Measurements from ENCODE around the gene METTL22.

The METTL22 gene

DNA sequence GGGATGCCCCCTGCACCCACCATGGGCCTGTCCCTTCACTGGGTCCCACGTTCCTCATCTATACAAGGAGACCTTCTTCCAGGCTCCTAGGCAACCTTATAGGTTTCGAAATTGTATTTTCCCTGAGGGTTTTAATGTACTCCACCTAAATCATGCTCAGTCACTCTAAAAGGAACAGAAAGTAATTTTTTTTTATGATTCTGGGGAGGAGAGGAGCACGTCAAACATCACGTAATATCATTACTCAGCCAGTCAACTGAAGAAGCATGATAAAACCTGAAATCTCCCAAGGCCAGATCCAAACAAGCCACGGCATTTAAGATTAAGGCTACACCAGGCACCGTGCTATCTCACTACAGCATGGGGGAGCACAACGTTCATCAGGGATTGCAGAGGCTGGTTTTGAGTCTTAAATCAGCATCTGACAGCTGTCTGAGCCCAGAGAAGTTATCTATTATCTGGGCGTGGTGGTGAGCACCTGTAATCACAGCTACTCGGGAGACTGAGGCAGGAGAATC is 27.3 kb upstream of the METTL22 start:
- DNase-seq (ENCODE audit: low read depth) = no peak

DNA sequence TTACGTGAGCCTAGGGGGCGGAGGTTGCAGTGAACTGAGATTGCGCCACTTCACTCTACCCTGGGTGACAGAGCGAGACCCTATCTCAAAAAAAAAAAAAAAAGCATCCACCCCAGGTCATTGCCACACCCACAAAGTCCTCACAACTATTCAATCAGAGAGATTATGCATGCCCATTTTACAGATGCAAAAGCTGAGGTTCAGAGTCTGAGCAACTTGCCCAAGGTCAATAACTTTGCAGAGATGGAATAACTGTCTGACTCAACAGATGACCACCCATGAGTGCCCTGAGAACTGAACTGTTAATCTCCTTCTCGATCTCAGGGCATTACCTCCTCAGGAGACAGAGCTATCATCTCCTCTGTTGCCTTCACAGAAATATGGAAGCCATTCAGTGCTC is 25.7 kb upstream of the METTL22 start:
- DNase-seq (ENCODE audit: low read depth) = no peak

DNA sequence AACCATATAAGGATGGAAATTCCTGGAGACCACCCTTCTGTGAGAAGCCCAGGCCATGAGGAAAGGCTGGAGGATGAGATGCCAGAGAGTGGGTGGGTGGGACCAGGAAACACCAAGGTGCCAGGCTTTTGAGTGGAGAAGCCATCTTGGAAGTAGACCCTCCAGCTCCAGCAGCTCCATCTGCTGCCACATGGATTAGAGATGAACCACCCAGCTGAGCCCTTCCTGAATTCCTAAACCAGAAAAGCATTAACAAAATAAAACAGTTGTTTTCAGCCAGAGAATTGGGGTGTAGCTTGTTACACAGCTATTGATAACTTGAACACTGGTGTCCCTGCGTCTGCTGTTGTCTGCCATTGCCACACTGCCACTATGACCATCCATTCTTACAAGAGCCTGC is 24.9 kb upstream of the METTL22 start:
- DNase-seq (ENCODE audit: low read depth) = no peak

DNA sequence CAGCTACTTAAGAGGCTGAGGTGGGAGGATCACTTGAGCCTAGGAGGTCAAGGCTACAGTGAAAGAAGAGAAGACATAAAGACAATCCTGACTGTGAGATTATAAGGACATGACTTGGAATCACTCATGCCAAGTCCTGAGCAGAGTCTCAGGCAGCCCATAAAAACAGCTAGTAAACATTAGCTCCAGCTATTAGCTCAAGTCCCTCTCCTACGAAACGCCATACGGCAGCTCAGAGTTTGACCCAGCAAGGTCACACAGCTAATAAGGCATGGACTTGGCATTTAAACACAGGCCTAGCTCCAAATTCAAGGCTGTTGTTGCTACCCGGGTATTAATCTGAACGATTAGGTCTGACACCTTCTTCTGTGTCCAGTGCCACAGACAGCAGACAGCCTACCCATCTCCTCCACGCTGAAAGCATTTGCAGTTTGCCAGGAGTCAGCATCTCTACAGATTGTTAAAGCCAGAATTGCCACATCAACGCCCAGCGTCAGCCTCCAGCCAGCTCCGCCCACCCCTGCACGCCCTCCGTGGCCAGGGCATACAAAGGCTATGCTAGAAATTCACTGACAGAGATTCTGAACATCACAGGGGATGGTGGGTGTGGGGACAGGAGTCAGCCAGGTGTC is 21.2 kb upstream of the METTL22 start:
- DNase-seq (ENCODE audit: low read depth) = no peak

DNA sequence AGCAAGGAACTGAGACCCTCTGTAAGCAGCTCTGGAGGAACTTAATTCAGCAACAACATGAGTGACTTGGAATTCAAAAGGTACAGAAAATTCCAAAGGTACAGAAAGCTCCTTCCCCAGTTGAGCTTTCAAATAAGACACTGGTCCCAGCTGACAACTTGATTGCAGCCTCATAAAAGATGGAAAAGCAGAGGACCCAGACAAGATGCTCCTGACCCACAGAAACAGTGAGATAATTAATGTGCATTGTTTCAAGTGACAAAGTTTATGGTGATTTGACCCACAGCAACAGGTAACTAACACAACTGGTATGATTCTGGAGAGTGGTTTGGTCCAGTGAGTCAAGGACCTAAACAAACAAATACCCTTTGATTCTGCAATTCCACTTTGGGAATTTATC is 15.9 kb upstream of the METTL22 start:
- no peak for DNase-seq (ENCODE audit: low read depth)

DNA sequence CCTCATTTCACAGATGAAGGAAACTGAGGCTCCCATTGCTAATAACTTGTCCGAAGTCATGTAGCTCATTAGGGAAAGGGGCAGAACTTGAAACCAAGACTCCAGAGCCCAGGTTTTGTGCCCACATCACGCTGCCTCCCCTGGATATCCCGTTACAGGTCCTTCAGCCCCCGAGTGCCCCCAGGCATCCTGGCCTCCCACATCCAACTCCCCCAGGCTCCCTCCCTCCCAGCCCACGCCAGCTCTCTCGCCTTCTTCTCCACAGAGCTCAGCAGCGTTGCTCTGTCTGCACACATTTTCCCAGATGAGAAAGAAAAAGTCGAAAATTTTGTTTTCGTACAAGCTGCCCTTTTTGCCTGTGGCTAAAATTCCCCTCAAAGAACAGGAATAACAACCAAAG is 14.3 kb upstream of the METTL22 start:
- DNase-seq (ENCODE audit: low read depth) = no peak

DNA sequence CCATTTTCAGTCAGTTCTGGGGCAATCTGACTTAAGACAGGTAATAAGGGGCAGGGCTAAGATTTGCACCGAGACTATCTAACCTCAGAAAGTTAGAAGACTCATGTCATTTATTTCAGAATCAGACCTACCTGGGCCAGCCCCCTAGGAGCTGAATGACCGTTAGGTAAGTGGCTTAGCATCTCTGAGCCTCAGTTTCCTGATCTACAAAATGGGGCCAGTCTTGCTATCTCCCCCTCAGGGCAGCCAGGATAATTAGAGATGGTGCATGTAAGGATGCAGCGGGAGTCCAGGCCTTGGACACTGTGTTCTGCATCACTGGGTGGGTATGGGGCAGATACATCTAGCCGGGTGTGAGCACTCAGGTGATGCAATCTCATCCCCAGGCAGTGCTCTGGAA is 10.4 kb upstream of the METTL22 start:
- DNase-seq (ENCODE audit: low read depth) = no peak

DNA sequence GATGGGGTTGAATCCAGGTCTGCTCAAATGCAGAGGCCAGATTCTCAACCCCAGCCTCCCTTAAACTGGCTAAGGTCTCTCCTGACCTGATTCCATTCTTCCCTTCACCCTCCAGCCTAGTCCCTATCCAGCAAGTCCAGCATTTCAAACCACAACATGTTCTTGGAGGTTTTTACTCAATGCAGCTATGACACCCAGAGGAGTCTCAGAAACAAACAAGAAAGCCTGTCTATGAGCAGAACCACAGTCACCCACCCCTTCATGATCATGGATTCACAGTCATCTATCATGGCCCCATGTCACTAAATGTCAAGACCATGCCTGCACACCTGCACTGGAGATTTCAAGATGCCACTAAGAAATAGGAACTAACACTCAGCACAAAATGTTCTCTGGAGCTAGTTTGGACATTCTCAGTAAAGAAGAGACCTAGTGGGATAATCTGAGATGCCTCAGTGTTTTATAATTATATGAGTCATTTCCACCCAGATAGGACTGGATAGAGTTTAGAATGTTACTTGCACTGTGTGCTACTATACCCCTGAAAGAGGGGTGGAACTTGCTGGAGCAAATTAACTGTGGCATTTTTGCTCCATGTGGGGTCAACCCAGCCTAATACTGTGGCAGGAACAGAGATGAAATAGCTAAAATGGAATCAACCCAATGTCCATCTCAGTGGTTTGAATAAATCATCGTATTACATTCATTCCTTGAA is 9.5 kb upstream of the METTL22 start:
- DNase-seq (ENCODE audit: low read depth) = no peak

DNA sequence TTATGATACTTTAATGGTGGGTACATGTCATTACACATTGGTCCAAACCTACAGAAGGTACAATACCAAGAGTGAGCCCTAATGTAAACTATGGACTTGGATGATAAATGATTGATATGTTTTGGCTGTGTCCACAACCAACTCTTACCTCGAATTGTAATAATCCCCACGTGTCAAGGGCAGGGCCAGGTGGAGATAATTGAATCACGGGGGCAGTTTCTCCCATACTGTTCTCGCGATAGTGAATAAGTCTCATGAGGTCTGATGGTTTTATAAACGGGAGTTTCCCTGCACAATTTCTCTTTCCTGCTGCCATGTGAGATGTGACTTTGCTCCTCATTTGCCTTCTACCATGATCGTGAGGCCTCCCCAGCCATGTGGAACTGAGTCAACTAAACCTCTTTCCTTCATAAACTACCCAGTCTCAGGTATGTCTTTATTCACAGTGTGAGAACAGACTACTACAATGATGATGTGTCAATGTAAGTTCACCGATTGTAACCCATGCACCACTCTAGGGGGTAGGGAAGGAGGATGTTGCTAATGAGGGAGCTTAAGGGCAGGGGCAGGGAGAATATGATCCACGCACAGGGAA is 7.0 kb upstream of the METTL22 start:
- DNase-seq (ENCODE audit: low read depth) = no peak

DNA sequence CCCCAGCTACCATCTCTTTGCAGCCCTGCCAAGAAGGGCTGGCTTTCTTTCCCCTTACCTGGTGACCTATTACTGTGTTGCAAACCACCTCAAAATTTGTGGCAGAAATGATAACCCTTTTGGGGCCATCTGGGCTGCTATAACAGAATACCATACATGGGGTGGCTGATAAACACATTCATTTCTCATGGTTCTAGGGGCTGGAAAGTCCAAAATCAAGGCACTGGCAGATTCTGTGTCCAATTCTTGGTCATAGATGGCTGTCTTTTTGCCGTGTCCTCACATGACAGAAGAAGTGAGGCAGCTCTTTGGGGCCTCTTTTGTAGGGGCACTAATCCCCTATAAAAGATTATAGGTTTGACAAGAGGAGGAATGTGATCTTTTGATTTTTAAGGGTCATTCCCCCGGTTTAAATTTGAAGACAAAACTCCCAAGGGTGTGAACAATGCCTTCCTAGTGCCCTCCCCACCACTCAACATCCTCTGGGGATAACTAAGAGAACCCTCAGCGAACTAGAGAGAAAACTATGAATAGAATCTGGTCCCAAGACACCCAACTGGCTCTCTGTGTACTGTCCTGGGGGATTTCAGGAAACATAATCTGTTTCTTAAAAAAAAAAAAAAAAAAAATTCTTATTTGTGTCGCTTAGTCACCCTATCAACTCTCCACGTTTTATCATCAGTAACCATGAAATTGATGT is 1.7 kb upstream of the METTL22 start:
- no peak for DNase-seq (ENCODE audit: low read depth)

DNA sequence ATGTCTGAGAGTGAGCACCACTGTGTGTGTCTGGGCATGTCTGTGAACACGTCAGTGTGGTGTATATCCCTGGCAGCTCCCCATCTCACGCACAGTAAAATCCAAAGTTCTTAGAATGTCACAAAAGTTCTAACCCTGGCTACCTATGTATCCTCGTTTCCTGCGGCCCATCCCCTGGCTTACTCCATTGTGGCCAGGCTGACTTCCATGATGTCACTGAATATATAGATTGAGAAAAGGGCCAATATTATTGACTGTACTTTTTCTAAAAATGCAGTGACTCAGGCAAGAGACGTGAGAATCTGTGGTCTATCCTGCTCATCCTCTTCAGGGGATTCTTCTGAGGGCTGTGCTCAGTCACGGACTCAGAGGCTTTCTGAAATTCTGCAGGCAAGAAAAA is 963 bp upstream of the METTL22 start:
- DNase-seq (ENCODE audit: low read depth) = no peak

DNA sequence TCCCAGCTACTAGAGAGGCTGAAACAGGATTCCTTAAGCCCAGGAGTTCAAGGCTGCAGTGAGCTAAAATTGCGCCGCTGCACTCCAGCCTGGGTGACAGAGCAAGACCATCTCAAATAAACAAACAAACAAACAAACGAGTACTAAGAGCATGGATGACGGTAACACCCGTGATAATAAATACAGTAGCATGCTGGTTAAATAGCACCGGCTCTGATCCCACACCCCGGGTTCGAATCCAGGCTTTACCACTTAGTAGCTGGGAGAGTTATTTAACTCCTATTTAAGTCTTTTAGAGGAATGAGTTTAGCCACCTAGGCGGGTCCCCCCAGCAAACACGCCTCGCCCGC is 301 bp upstream of the METTL22 start:
- DNase-seq (ENCODE audit: low read depth) = no peak

DNA sequence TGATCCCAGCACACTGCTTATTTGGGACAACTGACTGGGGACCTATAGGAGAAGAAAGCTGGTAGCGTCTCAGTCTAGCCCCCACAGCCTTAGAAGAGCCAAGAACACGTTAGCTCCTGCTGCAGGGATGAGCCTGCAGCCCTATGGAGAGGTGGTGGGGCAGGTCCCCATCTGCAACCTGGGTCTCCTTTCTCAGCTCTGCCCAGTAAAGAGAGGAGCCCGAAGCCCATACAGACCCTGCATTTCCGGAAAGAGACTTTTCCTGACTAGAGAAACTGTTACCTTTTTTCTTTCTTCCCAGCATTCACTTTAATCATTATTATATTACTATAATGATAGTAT is 788 bp downstream of the METTL22 start:
- no peak for DNase-seq (ENCODE audit: low read depth)

DNA sequence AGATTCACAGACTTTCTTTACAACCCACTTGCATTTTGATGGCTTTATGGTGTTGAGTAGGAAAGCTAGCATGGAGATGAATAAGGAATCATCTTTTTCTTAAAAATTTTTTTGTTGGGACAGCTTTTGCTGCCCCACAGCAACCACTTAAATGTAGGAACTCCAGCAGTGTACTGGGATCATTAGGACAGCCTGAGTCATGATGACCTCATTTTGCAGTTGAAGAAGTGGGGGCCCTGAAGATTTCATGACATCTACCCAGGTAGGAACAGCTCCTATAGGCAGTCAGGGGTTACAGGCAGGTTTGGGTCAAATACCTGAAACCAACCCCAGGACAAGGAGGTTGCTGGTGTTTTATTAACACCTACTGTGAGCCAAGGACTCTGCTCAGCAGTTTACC is 2.1 kb downstream of the METTL22 start:
- no peak for DNase-seq (ENCODE audit: low read depth)

DNA sequence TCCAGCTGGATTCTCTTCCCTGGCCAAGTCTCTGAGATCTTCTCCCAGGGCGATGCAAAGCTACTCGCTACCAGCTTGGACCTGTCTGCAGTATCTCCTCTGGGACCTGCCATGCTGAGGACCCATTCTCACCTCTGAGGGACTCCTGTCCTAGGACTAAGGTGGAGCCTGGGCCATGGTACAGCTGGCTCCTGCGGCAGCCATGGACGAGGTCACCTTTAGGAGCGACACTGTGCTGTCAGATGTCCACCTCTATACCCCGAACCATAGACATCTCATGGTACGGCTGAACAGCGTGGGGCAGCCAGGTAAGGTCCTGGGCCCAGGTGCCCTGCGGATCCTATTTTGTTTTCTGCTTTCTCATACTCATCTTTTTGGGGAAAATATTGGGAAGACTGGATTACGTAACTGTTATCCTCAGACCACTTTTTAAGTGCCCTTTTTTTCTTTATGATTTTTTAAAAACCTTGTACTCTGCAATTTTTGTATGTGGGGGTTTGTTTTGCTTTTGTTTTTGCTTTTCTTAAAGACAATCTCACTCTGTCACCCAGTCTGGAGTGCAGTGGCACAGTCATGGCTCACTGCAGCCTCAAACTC is 4.1 kb downstream of the METTL22 start:
- no peak for DNase-seq (ENCODE audit: low read depth)

DNA sequence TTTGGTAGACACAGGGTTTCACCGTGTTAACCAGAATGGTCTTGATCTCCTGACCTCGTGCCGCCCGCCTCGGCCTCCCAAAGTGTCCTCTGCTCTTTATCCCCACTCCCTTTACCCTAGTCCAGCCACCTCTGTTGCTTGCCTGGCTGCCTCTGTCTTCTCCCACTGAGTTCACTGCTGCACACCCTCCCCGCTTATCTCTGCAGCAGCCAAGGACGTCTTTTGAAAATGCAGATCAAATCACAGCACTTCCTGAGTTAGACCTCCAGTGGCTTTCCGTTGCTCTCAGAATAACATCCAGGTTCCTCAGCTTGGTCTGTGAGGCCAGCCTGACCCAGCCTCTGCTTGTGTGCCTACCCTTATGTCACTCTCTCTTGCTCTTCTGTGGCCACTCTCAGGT is 5.4 kb downstream of the METTL22 start:
- no peak for DNase-seq (ENCODE audit: low read depth)

DNA sequence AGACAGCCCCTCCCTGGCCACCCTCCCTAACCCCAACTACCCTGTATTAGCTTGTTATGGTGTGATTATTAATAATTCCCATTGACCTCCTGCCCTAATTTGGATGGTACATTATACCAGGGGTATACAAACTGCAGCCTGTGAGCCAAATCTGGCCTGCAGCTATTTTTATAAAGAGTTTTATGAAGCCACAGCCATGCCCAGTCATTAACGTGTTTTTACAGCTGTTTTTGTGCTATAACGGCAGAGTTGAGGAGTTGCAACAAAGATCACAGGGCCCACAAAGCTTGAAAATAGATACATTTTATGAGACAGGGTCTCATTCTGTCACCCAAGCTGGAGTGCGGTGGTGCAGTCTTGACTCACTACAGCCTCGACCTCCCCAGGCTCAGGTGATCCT is 6.0 kb downstream of the METTL22 start:
- DNase-seq (ENCODE audit: low read depth) = no peak

DNA sequence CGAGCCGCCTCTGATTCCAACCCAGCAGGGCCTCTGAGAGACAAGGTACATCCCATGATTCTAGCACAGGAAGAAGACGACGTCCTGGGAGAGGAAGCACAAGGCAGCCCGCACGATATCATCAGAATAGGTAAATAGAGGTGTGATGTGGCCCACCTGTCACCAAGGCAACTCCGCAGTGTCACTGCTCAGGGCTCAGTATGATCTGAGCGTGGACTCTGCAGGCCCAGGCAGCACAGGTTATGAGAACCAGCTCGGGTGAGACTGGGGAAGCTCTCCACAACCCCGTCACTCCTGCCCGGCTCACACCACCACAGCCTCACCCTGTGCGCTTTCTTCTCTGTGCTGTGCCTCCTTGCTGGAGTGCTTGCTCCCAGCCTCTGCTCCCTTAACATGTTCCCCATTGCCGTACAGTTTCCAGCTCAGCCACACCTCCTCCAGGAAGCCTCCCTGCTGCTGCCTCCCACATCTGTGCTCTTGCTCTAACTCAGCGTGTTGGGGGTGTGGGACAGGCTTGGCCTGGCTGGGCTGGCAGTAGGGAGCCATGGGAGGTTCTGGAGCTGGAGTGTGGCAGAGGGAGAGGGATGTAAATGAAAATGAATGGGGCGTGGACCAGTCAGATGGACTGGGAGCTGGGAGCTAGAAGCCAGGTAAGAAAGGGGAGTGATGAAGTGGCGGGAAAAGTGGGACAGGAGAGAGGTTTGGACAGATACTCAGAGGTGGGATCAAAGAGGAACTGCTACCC is 7.7 kb downstream of the METTL22 start:
- DNase-seq (ENCODE audit: low read depth) = no peak

DNA sequence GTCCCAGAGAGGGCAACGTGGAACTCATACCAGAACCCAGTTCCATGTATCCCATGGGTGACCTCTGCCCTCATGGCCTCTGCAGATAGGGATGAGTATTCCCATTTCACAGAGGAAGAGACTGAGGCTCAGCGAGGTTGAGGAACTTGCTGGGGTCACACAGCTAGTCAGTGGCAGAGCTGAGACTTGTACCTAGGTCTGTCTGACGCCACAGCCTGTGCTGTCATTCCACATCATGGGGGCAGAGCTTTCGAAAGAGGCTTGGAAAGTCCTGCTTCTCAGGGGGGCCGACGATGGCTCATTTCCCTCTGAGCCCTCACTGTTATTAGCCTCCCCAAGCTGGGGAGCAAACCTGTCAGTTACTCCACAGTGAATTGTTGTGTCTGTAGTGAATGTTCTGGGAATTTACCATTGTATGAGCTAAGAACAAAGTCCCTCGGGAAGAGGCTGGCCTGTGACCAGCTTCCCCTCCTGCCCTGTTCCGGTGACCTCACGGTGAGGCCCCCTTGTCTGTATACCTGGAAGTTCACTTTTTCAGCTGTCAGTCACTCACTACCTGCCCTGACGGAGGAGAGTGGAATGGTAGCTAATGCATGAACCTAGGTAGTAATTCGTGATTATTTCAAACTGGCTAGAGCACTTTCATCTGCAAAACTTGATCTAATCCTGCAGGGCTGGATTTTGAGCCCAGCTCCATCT is 8.9 kb downstream of the METTL22 start:
- DNase-seq (ENCODE audit: low read depth) = no peak

DNA sequence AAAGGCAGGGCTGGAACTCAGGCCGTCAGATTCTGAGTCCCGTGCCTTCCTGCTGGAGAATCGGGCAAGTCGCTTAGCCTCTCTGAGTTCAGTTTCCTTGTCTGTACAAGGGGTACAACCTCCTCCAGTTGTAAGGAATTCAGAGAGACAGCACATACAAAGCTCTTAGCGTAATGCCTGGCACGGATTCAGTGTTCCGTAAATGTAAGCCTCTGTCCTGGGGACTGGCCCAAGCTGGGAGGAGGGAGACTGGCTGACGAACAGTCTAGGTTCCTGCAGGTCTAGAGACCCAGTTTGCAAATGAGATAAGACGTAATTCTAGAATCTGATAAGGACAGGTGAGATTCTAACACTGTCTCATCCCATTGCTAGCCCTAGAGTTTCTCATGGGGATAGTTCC is 9.9 kb downstream of the METTL22 start:
- no peak for DNase-seq (ENCODE audit: low read depth)

DNA sequence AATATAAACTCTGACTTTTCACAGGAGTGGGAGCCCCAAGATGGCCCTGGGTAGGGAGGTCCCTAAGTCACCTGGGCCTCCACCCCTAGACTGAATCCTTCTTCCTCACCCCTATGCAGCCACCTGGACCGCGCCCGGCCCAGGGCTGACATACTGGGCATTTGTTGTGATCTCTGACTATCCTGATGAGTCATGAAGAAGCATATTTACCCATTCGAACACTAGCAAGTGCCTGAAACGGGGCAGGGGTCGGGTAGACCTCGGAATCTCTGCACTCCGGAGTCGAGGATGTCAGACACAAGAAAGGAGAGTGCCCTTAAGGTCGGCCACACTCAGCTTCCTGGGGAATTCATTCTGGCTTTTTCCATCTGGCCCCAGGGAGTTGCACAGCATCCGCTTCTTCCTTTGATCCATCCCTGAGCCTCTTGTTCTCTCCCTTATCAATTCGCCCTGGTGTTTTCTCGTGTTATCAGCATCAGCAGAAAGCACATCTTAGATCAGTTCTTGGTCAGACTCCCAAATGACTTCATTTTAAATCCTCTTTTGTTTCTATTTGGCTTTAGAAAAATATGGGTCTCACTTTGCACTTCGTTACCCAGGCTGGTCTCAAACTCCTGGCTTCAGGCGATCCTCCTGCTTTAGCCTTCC is 10.4 kb downstream of the METTL22 start:
- no peak for DNase-seq (ENCODE audit: low read depth)

Data from non-pigmented ciliary epithelial cell (primary cell).